Mesothelial cell of epicardium (in vitro differentiated cells): ENCODE data around the gene GALNT10. TPM values are rescaled to one million over a fixed set of nuclear protein-coding genes. Genes with fewer than 3 reads are reported as not detected.

Experiments used
- DNase-seq, 2 experiments: peaks; one replicate each; pipeline ENCODE4 v3.0.0; 2021; ENCODE audit warnings: low spot score in 2 of 2; ENCODE audit not compliant: unreplicated experiment in 2 of 2
- H3K27ac Mint-ChIP-seq: 2 replicates; pipeline ENCODE4 v1.8.0; 2021; ENCODE audit warnings: mixed read lengths
- H3K27me3 Mint-ChIP-seq: 2 replicates; pipeline ENCODE4 v1.8.0; 2021; ENCODE audit warnings: low read depth, mixed read lengths
- H3K36me3 Mint-ChIP-seq: 2 replicates; pipeline ENCODE4 v1.8.0; 2021; ENCODE audit warnings: mixed read lengths
- H3K4me1 Mint-ChIP-seq: 2 replicates; pipeline ENCODE4 v1.8.0; 2021; ENCODE audit warnings: mixed read lengths
- H3K4me3 Mint-ChIP-seq: 2 replicates; pipeline ENCODE4 v1.8.0; 2021; ENCODE audit warnings: mild to moderate bottlenecking, moderate library complexity, mixed read lengths
- H3K9me3 Mint-ChIP-seq: 2 replicates; pipeline ENCODE4 v1.8.0; 2021; ENCODE audit warnings: mixed read lengths
- CTCF ChIP-seq: fragments of 200-600 bp; sonication (generic); IDR thresholded peaks from one replicate; pipeline ENCODE4 v1.5.0; 2021; ENCODE audit warnings: antibody characterized with exemption; ENCODE audit not compliant: unreplicated experiment
- total RNA-seq: library from RNA; stranded (reverse); gene quantifications from 3 replicates; pipeline ENCODE4 v1.2.1, GENCODE V29; 2021

The GALNT10 gene
- total RNA-seq, 1 donor from 2014 or later: 13.9 TPM

GRCh38 chr5:154384480-154385235, 194.1 kb downstream of the GALNT10 start:
- no peak for TF ChIP-seq CTCF
- no peak overlapping the region for H3K4me3 Mint-ChIP-seq
- H3K4me1 Mint-ChIP-seq: peaks cover 6% of the 10 kb centered on the region
- H3K27me3 Mint-ChIP-seq: no peaks in the 10 kb centered on the region
- H3K36me3 Mint-ChIP-seq: peaks cover 10% of the 10 kb centered on the region
- H3K9me3 Mint-ChIP-seq: peaks cover 7% of the 10 kb centered on the region
- H3K27ac Mint-ChIP-seq: no peak overlapping the region
- no peak for DNase-seq

GRCh38 chr5:154385236-154385512, 194.6 kb downstream of the GALNT10 start:
- DNase-seq: no peak
- no peak overlapping the region for H3K4me3 Mint-ChIP-seq
- no peaks in the 10 kb centered on the region for H3K27me3 Mint-ChIP-seq
- H3K27ac Mint-ChIP-seq: no peak overlapping the region
- peaks cover 8% of the 10 kb centered on the region for H3K4me1 Mint-ChIP-seq
- no peak for TF ChIP-seq CTCF
- H3K9me3 Mint-ChIP-seq: peaks cover 7% of the 10 kb centered on the region
- peaks cover 10% of the 10 kb centered on the region for H3K36me3 Mint-ChIP-seq

GRCh38 chr5:154386952-154387629, 196.6 kb downstream of the GALNT10 start:
- Mint-ChIP-seq H3K9me3 (no peaks in the 10 kb centered on the region), H3K4me3 (no peak overlapping the region), H3K27ac (no peak overlapping the region), H3K27me3 (peaks cover 5% of the 10 kb centered on the region), H3K36me3 (no peaks in the 10 kb centered on the region), H3K4me1 (peaks cover 15% of the 10 kb centered on the region)
- no peak for DNase-seq
- no peak for TF ChIP-seq CTCF

GRCh38 chr5:154388842-154389241, 198.3 kb downstream of the GALNT10 start:
- DNase-seq: no peak
- Mint-ChIP-seq H3K9me3 (no peaks in the 10 kb centered on the region), H3K4me1 (peaks cover 15% of the 10 kb centered on the region), H3K27me3 (peaks cover 6% of the 10 kb centered on the region), H3K36me3 (no peaks in the 10 kb centered on the region), H3K4me3 (no peak overlapping the region), H3K27ac (no peak overlapping the region)
- no peak for TF ChIP-seq CTCF

- Mint-ChIP-seq H3K27me3 (peaks cover 7% of the 10 kb centered on the region), H3K4me3 (no peak overlapping the region), H3K4me1 (peaks cover 15% of the 10 kb centered on the region), H3K9me3 (no peaks in the 10 kb centered on the region), H3K27ac (no peak overlapping the region), H3K36me3 (no peaks in the 10 kb centered on the region)
- DNase-seq: no peak
- no peak for TF ChIP-seq CTCF
These were observed 199.6 kb downstream of the GALNT10 start for GRCh38 chr5:154390096-154390495.
